Fibroblast of villous mesenchyme (primary cell): ENCODE results near the gene SLCO4A1. TPM values are rescaled to one million over a fixed set of nuclear protein-coding genes. Genes with fewer than 3 reads are reported as not detected.

Experiments used
- DNase-seq: peaks from one replicate; pipeline ENCODE4 v3.0.0-alpha.2; 2010; ENCODE audit warnings: low read depth
- H3K4me3 ChIP-seq: 2 replicates; pipeline ENCODE4 v1.5.1; 2011; ENCODE audit warnings: low read depth, mild to moderate bottlenecking, low read length
- CTCF ChIP-seq: IDR thresholded peaks from 2 replicates; pipeline ENCODE4 v1.5.1; 2012; ENCODE audit warnings: low read depth, mild to moderate bottlenecking, low read length; ENCODE audit not compliant: insufficient read depth
- total RNA-seq: library from RNA; depleted of rRNA; stranded (reverse); fragments of >200 nt; gene quantifications from 2 replicates; pipeline ENCODE4 v1.2.3, GENCODE V29; 2012

SLCO4A1 gene
- total RNA-seq, 1 donor, result 3.0 TPM

GRCh38 chr20:62688083-62688482, 45.8 kb downstream of the SLCO4A1 start:
- DNase-seq, result no peak
- no peak for TF ChIP-seq CTCF
- H3K4me3 ChIP-seq, result no peak overlapping the region

DNA sequence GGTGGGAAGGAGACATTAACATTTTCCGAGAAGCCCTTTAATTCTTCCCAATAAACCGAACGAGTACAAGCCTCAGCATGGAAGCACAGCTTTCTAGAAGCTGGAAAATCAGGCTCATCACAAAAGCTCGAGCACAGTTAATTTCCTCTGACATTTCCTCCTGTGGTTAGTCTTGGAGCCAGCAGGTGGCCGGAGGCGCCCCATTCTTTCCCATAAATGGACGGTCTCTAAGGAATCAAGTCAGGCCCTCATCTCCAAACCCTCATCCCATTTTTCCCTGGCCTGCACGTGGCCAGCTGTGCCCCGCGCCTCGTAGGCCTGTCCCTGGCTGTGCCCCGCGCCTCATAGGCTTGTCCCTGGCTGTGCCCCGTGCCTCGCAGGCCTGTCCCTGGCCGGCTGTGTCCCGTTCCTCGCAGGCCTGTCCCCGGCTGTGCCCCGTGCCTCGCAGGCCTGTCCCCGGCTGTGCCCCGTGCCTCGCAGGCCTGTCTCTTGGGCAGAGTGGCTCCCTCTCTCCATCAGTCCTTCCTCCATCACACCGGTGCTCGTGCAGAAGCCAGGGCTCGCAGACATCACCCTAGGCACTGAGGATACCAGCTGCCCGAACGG, 46.7 kb downstream of the SLCO4A1 start:
- no peak for DNase-seq
- no peak overlapping the region for H3K4me3 ChIP-seq

DNA sequence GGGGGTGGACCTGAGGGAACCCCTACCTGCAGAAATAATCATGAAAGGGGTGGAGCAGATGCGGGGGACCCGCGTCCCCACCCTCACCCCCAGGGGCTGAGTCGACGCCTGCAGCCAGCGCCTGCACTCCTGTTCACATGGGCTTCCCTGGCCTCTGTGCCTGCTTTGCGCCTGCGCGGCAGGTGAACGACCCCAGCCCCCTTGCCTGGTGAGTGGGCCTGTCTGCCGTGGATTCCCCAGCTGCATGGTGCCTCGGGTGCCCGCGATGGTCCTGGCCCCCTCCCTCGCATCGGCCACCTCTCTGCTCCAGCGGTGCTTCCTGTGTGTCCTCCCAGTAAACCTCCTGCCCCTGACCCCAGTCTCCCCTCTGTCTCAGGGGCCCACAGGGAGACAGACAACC, 47.6 kb downstream of the SLCO4A1 start:
- DNase-seq, result no peak
- no peak for TF ChIP-seq CTCF
- no peak overlapping the region for H3K4me3 ChIP-seq

More for the DNA sequence above, 46.7 kb downstream of the SLCO4A1 start:
- TF ChIP-seq CTCF, result no peak

DNA sequence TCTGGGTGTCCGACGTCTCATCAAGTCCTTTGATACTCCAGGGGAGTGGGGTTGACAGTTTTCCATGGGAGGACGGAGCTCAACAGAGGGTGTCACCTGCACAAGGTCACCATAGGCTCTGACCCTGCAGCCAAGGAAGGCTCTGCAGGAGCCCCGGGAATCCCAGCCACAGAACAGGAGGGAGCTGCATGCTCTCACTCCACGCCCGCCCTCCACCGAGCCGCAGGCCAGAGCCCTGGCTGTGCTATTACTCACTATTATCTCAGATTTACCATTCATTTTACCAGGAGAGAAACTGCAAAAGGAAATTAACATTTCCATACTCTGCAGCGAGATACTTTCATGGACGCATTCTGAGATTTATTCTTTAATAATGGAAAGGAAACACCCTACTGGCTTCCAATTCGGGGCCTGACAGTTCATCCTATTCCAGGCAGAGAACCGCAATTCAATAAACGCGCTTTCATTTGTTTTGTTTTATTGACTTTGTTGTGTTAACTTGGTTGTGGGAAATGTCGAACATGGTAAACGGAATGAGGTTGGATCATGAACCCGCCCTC, 48.0 kb downstream of the SLCO4A1 start:
- no peak overlapping the region for H3K4me3 ChIP-seq
- DNase-seq, result no peak
- no peak for TF ChIP-seq CTCF

DNA sequence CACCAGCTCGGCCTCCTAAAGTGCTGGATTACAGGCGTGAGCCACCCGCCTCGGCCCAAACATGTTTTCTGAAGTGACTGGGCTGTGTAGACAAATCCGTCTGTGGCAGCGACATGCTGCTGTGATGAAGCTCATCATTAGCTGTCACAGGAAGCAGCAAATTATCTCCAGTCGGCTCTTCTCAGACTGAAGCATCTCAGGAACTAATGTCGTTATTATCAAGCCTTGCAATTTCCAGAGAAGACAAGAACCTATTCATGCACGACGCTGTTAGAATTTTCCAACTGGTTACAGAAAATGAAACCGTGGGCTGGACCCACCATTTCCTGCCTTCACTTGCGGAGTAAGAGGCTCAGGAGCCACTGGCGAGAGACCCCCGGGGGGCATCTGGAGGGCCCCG, 49.2 kb downstream of the SLCO4A1 start:
- TF ChIP-seq CTCF, result no peak
- no peak overlapping the region for H3K4me3 ChIP-seq
- DNase-seq, result no peak

GRCh38 chr20:62692176-62692575, 49.9 kb downstream of the SLCO4A1 start:
- no peak overlapping the region for H3K4me3 ChIP-seq
- DNase-seq, result no peak
- no peak for TF ChIP-seq CTCF
